Hindlimb muscle (tissue), 1 donor: ENCODE results near the gene RIC3. TPM values are rescaled to one million over a fixed set of nuclear protein-coding genes. Genes with fewer than 3 reads are reported as not detected.

Source experiments
- DNase-seq: peaks from one replicate; pipeline ENCODE4 v3.0.0-alpha.2; 2013
- polyA plus RNA-seq: library from polyadenylated mRNA; unstranded; fragments of 120-200 nt; gene quantifications from one replicate; pipeline ENCODE4 v1.2.1, GENCODE V29; 2013; ENCODE audit not compliant: insufficient read length

Gene RIC3
- polyA plus RNA-seq, 1 donor: 0.25 TPM

GRCh38 chr11:8066036-8066910 is 102.6 kb downstream of the RIC3 start:
- DNase-seq: no peak

DNA sequence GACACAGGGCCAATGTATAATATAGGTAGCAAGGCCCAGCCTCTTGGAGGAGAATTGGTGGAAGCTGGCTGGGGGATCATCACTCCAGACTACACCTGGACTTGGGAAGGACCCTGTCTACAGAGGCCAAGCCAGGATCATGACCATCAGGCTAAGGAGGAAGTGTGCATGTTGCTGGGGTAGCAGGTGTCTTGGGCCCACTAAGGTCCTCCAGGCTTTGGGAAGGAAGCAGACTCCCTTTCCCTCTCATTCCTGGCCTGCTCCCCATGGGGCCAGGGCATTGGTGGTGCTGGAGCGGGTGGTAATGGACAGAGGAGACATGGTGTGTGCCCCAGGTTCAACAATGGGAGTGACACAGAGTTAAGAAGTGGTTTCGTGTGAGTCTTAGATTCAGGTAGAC is 103.8 kb downstream of the RIC3 start:
- DNase-seq: no peak

- peak; percentile 49 for DNase-seq
Measured at GRCh38 chr11:8063324-8063723, 105.5 kb downstream of the RIC3 start.

DNA sequence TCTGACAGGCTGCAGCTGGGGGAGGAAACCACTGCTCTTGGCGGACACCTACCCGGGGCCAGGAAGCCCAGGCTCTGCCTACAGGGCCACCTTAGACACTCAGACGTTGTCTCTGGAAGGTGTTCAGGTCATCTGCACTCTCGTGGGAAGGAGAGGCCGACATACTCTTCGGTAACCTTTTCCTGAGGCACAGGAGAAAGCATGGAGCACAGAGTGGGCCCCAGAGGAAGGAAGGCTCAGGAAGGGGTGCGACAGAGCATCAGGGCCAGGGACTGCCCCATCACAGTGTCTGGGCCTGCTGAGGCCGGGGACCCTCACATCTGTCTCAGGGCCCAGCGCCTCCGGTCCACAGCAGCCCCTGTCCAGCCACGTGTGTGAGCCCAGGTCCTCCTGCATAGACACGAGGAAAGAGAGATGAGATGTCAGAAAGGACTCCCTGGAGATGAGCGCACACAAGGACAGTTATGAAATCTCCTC is 106.0 kb downstream of the RIC3 start:
- no peak for DNase-seq

DNA sequence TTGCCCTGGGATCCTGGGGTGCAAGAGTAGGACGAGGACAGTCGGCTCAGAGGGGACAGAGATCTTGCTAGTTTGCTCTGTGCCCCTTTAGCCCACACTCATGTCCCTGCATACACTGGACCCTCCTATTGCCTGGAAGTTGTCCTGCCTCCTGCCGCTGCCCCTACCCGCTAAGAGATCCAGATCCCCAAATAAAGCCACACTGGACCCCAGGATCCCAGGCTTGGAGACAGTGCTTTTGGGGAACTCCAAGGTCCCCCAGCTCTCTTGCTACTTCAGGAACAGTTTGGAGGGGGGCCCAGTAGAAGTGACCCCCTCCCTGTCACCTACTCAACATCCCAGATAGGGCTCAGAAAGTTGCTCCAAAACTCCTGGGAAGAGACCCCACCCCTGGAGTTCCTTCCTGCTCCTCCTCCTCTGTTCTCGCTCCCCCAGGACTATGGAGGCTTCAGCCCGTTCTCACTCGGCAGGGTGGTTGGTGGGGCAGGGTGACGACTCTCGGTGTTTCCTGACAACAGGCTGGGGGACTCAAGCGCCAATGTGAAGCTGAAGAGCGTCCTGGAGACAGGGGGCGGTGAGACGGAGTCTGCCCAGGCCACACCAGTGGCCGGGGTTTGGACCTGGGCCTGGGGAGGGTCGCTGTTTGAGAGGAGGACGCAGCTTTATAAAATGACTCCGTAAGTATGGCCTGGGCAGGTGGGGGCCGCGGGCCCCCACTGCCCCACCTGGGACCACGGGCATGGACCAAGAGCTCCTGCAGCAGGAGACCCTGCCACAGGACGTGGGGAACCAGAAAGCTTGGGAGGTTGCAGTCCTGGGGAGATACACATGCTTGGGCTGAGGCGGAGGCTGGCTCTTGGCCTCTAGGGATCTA is 107.0 kb downstream of the RIC3 start:
- DNase-seq: no peak

- no peak for DNase-seq
Measured at GRCh38 chr11:8060801-8061554, 107.8 kb downstream of the RIC3 start.

GRCh38 chr11:8060146-8060719 is 108.6 kb downstream of the RIC3 start:
- DNase-seq: no peak

DNA sequence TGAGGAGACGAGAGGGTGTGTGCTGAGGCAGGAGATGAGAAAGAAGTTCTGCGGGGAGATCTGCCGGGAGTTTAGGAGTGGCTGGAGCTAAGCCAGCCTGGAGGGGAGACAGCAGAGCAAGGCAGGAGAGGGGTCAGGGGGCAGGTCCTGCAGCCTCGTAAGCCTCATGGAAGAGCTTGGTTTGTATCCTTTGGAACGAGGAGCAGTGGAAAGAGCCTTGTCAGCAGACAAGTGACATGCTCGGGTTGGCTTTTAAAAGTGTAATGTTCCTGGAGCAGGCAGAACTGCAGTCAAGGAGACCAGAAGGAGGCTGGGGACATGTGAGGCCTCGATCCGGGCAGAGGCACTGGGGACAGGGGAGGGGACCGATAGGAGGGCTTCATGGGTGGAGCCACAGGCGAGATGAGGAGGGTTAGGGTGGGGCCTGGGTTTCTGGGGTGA is 109.2 kb downstream of the RIC3 start:
- no peak for DNase-seq

DNA sequence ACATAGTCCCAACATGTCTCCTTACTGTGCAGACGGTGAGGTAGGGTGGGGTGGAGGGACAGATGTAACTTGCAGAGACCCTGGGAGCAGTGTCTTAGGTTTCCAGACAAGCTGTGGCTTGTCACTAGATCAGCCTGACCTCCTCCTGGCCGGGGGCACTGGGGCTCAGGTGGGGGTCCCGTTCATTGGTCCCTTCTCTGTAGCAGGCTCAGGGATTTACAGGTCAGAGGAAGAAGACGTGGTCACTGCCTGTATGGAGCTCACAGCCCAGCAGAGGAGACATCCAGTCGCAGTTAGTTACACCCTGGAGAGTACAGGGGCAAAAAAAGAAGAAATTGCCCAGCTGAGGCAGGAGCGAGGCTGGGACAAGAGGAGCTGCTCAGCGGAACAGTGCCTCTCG is 109.8 kb downstream of the RIC3 start:
- DNase-seq: no peak

GRCh38 chr11:8058216-8058615 is 110.6 kb downstream of the RIC3 start:
- no peak for DNase-seq

DNA sequence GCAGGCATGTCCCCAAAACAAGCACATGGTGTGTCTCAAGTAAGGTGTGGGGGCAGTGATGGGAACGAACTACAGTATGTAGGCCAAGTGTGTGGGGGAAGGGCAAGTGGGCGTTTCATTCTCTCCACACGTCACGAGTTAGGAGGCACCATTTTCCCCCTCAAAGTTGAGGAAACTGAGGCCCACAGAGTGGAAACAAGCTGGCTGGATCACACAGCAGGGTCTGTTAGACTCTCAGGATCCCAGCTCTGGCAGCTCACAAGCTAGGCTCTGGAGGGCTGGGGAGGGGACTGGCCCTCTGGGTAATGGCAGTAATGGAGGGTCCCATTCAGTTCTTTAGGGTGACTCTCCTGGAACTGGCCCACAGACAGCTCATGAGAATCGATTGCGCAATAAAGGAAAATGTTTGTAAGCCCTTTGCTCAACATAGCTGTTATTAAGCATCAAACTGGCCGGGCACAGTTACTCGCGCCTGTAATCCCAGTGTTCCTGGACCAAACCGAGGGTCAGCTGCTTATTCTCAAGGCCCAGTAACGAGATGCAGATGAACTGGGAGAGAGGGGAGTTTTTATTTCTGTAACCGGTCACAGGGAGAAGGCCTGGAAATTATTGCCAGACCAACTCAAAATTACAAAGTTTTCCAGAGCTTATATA is 111.9 kb downstream of the RIC3 start:
- peak; percentile 41 for DNase-seq

Other genes starting within 250 kb of the RIC3 start
- not detected for gene OR10A6, start 237.8 kb downstream of the RIC3 start, polyA plus RNA-seq
- gene OR10A3, start 227.3 kb downstream of the RIC3 start, polyA plus RNA-seq: not detected
- not detected for gene NLRP10, start 203.6 kb downstream of the RIC3 start, polyA plus RNA-seq
- gene EIF3F, start 181.7 kb downstream of the RIC3 start, polyA plus RNA-seq: 481 TPM
- gene TUB, start 87.8 kb downstream of the RIC3 start, polyA plus RNA-seq: 9.3 TPM
- 1.9 TPM for gene LMO1, start 94.9 kb upstream of the RIC3 start, polyA plus RNA-seq